ENCODE results near the gene CENPM.

The CENPM gene

DNA sequence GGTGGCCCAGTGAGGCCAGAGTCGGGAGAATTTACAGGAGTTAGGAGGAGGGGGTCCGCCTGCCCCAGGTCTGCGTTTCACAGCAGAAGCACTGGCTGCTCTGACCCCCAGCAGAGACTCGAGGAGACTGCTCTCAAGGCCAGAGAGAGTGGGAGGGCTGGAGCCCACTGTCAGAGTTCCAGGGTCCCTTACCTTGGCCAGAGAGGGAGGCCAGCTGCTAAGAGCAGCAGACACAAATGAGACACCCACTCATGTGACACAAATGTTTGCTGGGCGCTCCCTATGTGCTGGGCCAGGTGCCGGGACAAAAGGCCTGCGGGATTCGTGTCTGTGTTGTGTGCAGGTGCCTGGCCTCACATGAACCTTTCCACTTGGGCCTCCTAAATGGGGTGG lies 17.5 kb downstream of the CENPM start:
- TF ChIP-seq ZFX (IDR thresholded peaks at IDR 0.05; ENCODE audit: borderline replicate concordance) (no peak), CTCF (IDR thresholded peaks at IDR 0.05) (no peak)

GRCh38 chr22:41928593-41929417 lies 18.1 kb downstream of the CENPM start:
- H3K27ac ChIP-seq = peak overlapping the region; percentile 7; the same call in 1 of the 2 replicates
- TF ChIP-seq ZFX (IDR thresholded peaks at IDR 0.05; ENCODE audit: borderline replicate concordance) (no peak), CTCF (IDR thresholded peaks at IDR 0.05) (no peak)

More for the DNA sequence above, 17.5 kb downstream of the CENPM start:
- H3K27ac ChIP-seq = 0 out of 2 replicates have a peak overlapping the region, but pooled peaks have one; percentile 7

- peak overlapping the region; percentile 30 for H3K27ac ChIP-seq
- no peak for TF ChIP-seq ZFX (IDR thresholded peaks at IDR 0.05; ENCODE audit: borderline replicate concordance)
- no peak for TF ChIP-seq CTCF (IDR thresholded peaks at IDR 0.05)
Observed at GRCh38 chr22:41927813-41928212, 19.1 kb downstream of the CENPM start.

- TF ChIP-seq CTCF (IDR thresholded peaks at IDR 0.05) = peak; percentile 98
- TF ChIP-seq ZFX (IDR thresholded peaks at IDR 0.05; ENCODE audit: borderline replicate concordance) = no peak
- no peak overlapping the region for H3K27ac ChIP-seq
Observed at GRCh38 chr22:41925783-41926460, 21.0 kb downstream of the CENPM start.

- no peak for TF ChIP-seq ZFX (IDR thresholded peaks at IDR 0.05; ENCODE audit: borderline replicate concordance)
- TF ChIP-seq CTCF (IDR thresholded peaks at IDR 0.05) = no peak
- H3K27ac ChIP-seq = no peak overlapping the region
Observed at GRCh38 chr22:41923595-41924276, 23.2 kb downstream of the CENPM start.

DNA sequence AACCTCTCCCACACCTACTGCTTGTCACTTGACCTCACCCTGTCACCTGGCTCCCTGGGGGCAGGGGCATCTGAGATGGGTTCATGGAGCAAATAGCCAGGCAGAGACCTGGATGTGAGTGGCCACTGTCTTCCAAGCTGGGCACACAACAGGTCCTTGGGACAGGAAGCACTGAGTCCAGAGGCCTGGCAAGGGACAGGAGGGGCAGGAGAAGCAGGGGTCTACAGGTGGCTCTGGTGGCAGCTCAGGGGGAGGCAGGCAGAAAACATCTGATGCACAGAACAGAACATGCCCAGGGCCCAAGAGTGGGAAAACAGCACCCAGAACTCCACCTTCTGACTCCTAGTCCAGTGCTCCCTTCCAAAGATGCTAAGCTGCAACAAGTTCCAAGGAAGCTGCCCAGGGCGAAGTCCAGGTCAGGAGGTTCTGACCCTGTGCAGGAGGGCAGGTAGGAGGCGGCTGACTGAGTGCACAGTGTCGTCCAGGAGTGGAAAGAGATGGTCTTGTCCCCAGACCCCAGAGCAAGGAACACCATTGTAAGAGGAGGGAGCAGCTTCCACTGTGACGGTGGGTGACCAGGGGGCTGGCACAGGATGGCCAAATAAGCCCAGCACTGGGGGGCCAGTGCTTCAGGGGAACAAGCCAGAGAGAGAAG lies 23.9 kb downstream of the CENPM start:
- no peak for TF ChIP-seq ZFX (IDR thresholded peaks at IDR 0.05; ENCODE audit: borderline replicate concordance)
- no peak for TF ChIP-seq CTCF (IDR thresholded peaks at IDR 0.05)

More for the DNA sequence above, 23.9 kb downstream of the CENPM start:
- H3K27ac ChIP-seq = no peak overlapping the region

All from 22Rv1 (cell line).